H1 (cell line): Measurements from ENCODE around the gene CSTF3. TPM values are rescaled to one million over a fixed set of nuclear protein-coding genes. Genes with fewer than 3 reads are reported as not detected.

ENCODE experiments used
- CTCF ChIA-PET: fragments of 300-600 bp; sonication (Branson Sonifier 250); formaldehyde crosslinking; loops from one replicate; lab custom pipeline; 2021; ENCODE audit not compliant: partially characterized antibody; lab: Charles Lee
- POLR2A ChIA-PET: fragments of 300-600 bp; sonication (Branson Sonifier 250); formaldehyde crosslinking; loops from one replicate; lab custom pipeline; 2021; ENCODE audit warnings: inconsistent platforms; ENCODE audit not compliant: partially characterized antibody; lab: Charles Lee
- DNase-seq, 2 experiments: peaks; one replicate each; pipeline versions ENCODE4 v3.0.0 to v3.0.0-alpha.2; 2010 to 2022; ENCODE audit warnings: low spot score in 2 of 2, low read depth in 1 of 2, mixed read lengths in 1 of 2
- FAIRE-seq: peaks from 2 replicates; lab custom pipeline; 2011; peaks lifted over from hg19 to GRCh38; lab: Jason Lieb, UNC
- H2AFZ ChIP-seq: 2 replicates; pipeline ENCODE4 v1.8.1; 2012; ENCODE audit warnings: low read length, inconsistent platforms
- H2AK5ac ChIP-seq: 2 replicates; pipeline ENCODE4 v1.6.1; 2013; ENCODE audit warnings: low read depth, low read length
- H2BK120ac ChIP-seq: replicated peaks from 2 replicates; pipeline ENCODE3; 2013; ENCODE audit warnings: low read depth, low read length, inconsistent platforms
- H2BK12ac ChIP-seq: 2 replicates; pipeline ENCODE4 v1.6.1; 2013; ENCODE audit warnings: low read depth, low read length
- H2BK15ac ChIP-seq: 2 replicates; pipeline ENCODE4 v1.6.1; 2013; ENCODE audit warnings: low read length
- H2BK20ac ChIP-seq: 2 replicates; pipeline ENCODE4 v1.6.1; 2013; ENCODE audit warnings: low read length
- H2BK5ac ChIP-seq: 2 replicates; pipeline ENCODE4 v1.6.1; 2013; ENCODE audit warnings: low read depth, low read length
- H3K14ac ChIP-seq: 2 replicates; pipeline ENCODE4 v1.6.1; 2013; ENCODE audit warnings: inconsistent platforms; ENCODE audit not compliant: insufficient read length
- H3K18ac ChIP-seq: 2 replicates; pipeline ENCODE4 v1.6.1; 2013; ENCODE audit warnings: low read length; ENCODE audit errors: extremely low read depth
- H3K23ac ChIP-seq: 2 replicates; pipeline ENCODE4 v1.6.1; 2013; ENCODE audit warnings: inconsistent platforms; ENCODE audit not compliant: insufficient read length
- H3K23me2 ChIP-seq: 2 replicates; pipeline ENCODE4 v1.6.1; 2013; ENCODE audit warnings: low read depth, low read length
- H3K27ac ChIP-seq: 2 replicates; pipeline ENCODE4 v1.6.1; 2011; ENCODE audit warnings: low read depth, low read length, inconsistent platforms
- H3K27me3 ChIP-seq, 4 experiments: replicated peaks in 1 of 4; 1 replicate in 1 of 4; 2 replicates in 3 of 4; pipeline versions ENCODE4 v1.6.1 to v1.8.1; 2011 to 2013; ENCODE audit warnings: low read length in 3 of 4, mild to moderate bottlenecking in 3 of 4, inconsistent platforms in 2 of 4, mixed read lengths in 2 of 4, moderate library complexity in 1 of 4; ENCODE audit not compliant: control insufficient read depth in 3 of 4, insufficient read depth in 3 of 4; ENCODE audit errors: extremely low read depth in 1 of 4
- H3K36me3 ChIP-seq, 4 experiments: 2 replicates each; pipeline versions ENCODE4 v1.6.1 to v1.8.1; 2011 to 2013; ENCODE audit warnings: mild to moderate bottlenecking in 4 of 4, low read length in 3 of 4, moderate library complexity in 2 of 4, control low read depth in 1 of 4, inconsistent platforms in 1 of 4; ENCODE audit not compliant: insufficient read depth in 4 of 4, control insufficient read depth in 2 of 4
- H3K4ac ChIP-seq: replicated peaks from 2 replicates; pipeline ENCODE3; 2013; ENCODE audit warnings: low read length, low read depth, mixed read lengths, inconsistent platforms; ENCODE audit not compliant: insufficient read length
- H3K4me1 ChIP-seq, 4 experiments: replicated peaks in 1 of 4; 1 replicate in 1 of 4; 2 replicates in 3 of 4; pipeline versions ENCODE4 v1.6.1 to v1.8.1; 2011 to 2013; ENCODE audit warnings: low read length in 3 of 4, inconsistent platforms in 2 of 4, mixed read lengths in 1 of 4; ENCODE audit not compliant: insufficient read depth in 4 of 4, control insufficient read depth in 3 of 4
- H3K4me2 ChIP-seq, 2 experiments: 2 replicates each; pipeline versions ENCODE4 v1.6.1 to v1.8.1; 2011 to 2013; ENCODE audit warnings: low read depth in 2 of 2, low read length in 2 of 2, control low read depth in 1 of 2, inconsistent platforms in 1 of 2, mild to moderate bottlenecking in 1 of 2; ENCODE audit not compliant: insufficient read depth in 1 of 2
- H3K4me3 ChIP-seq, 4 experiments: fragments of 200-600, 300-600 bp in 1 of 4; sonication (generic), shearing (Covaris generic), sonication (Bioruptor Twin) in 1 of 4; 2 replicates each; pipeline versions ENCODE4 v1.5.1 to v1.8.1; 2011 to 2016; ENCODE audit warnings: low read length in 4 of 4, low read depth in 3 of 4, control low read depth in 2 of 4, inconsistent platforms in 2 of 4, mild to moderate bottlenecking in 2 of 4, mixed read lengths in 1 of 4, moderate library complexity in 1 of 4; ENCODE audit not compliant: insufficient read depth in 2 of 4; ENCODE audit errors: extremely low read depth in 1 of 4
- H3K56ac ChIP-seq: replicated peaks from 2 replicates; pipeline ENCODE3; 2013; ENCODE audit warnings: low read depth, mild to moderate bottlenecking, mixed read lengths, low read length, inconsistent platforms; ENCODE audit not compliant: insufficient read length
- H3K79me1 ChIP-seq: 2 replicates; pipeline ENCODE4 v1.6.1; 2013; ENCODE audit warnings: low read depth, low read length, control low read depth
- H3K79me2 ChIP-seq, 2 experiments: 2 replicates each; pipeline versions ENCODE4 v1.6.1 to v1.8.1; 2012 to 2013; ENCODE audit warnings: low read length in 2 of 2, mild to moderate bottlenecking in 2 of 2, inconsistent platforms in 1 of 2; ENCODE audit not compliant: insufficient read depth in 2 of 2, control insufficient read depth in 1 of 2
- H3K9ac ChIP-seq, 4 experiments: replicated peaks in 1 of 4; 1 replicate in 1 of 4; 2 replicates in 3 of 4; pipeline versions ENCODE4 v1.6.1 to v1.8.1; 2011 to 2013; ENCODE audit warnings: low read depth in 3 of 4, low read length in 3 of 4, control low read depth in 2 of 4, mild to moderate bottlenecking in 2 of 4, moderate library complexity in 2 of 4, inconsistent platforms in 1 of 4; ENCODE audit errors: extremely low read depth in 1 of 4
- H3K9me3 ChIP-seq, 2 experiments: 2 replicates each; pipeline versions ENCODE4 v1.6.1 to v1.8.1; 2012 to 2013; ENCODE audit warnings: mild to moderate bottlenecking in 2 of 2, moderate library complexity in 2 of 2, control low read depth in 1 of 2, inconsistent platforms in 1 of 2, low read depth in 1 of 2, low read length in 1 of 2, mixed read lengths in 1 of 2; ENCODE audit not compliant: insufficient read depth in 2 of 2
- H4K20me1 ChIP-seq, 2 experiments: replicated peaks in 1 of 2; 2 replicates each; pipeline versions ENCODE3 to v1.8.1; 2011 to 2013; ENCODE audit warnings: inconsistent platforms in 2 of 2, low read length in 2 of 2, mild to moderate bottlenecking in 1 of 2; ENCODE audit not compliant: insufficient read depth in 2 of 2, control insufficient read depth in 1 of 2
- H4K5ac ChIP-seq: 2 replicates; pipeline ENCODE4 v1.6.1; 2013; ENCODE audit warnings: low read length, low read depth, mixed read lengths, inconsistent platforms; ENCODE audit not compliant: insufficient read length
- H4K8ac ChIP-seq: 2 replicates; pipeline ENCODE4 v1.8.0; 2013; ENCODE audit warnings: mild to moderate bottlenecking, moderate library complexity, low read length, inconsistent platforms; ENCODE audit not compliant: insufficient read depth; ENCODE audit errors: extremely low read depth
- H4K91ac ChIP-seq: replicated peaks from 2 replicates; pipeline ENCODE3; 2013; ENCODE audit warnings: low read length, mixed read lengths, inconsistent platforms; ENCODE audit not compliant: insufficient read length
- ATF2 ChIP-seq: IDR thresholded peaks from 2 replicates; pipeline ENCODE4 v1.6.1; 2012; ENCODE audit warnings: low read length, inconsistent platforms
- CBX5 ChIP-seq: fragments of 300-800, 300-1000 bp; sonication (generic); IDR thresholded peaks from 2 replicates; pipeline ENCODE4 v1.7.1; 2016; ENCODE audit warnings: antibody characterized with exemption, low read length, low read depth
- JUND ChIP-seq: IDR thresholded peaks from 2 replicates; pipeline ENCODE4 v1.6.1; 2011; ENCODE audit warnings: mild to moderate bottlenecking, improper control_type of control experiment, low read length
- NANOG ChIP-seq: IDR thresholded peaks from 2 replicates; pipeline ENCODE4 v1.6.1; 2011; ENCODE audit warnings: low read length, low read depth, mild to moderate bottlenecking, inconsistent platforms; ENCODE audit not compliant: insufficient read depth, poor library complexity, severe bottlenecking
- NRF1 ChIP-seq: IDR thresholded peaks from 2 replicates; pipeline ENCODE4 v1.6.1; 2011; ENCODE audit warnings: mild to moderate bottlenecking, low read depth, low read length, improper control_type of control experiment
- SIN3A ChIP-seq, 2 experiments: IDR thresholded peaks in 1 of 2; conservative IDR thresholded peaks in 1 of 2; 2 replicates each; pipeline ENCODE4 v1.6.1; 2011 to 2012; ENCODE audit warnings: low read length in 2 of 2, improper control_type of control experiment in 1 of 2, low read depth in 1 of 2, mild to moderate bottlenecking in 1 of 2
- SIX5 ChIP-seq: IDR thresholded peaks from 2 replicates; pipeline ENCODE4 v1.6.1; 2011; ENCODE audit warnings: mild to moderate bottlenecking, low read depth, low read length
- TAF7 ChIP-seq: optimal IDR thresholded peaks from 2 replicates; pipeline ENCODE3; 2011; ENCODE audit warnings: low read depth, mild to moderate bottlenecking, inconsistent platforms, low read length, moderate library complexity, borderline replicate concordance
- YY1 ChIP-seq: IDR thresholded peaks from 2 replicates; pipeline ENCODE4 v1.6.1; 2011; ENCODE audit warnings: low read depth, mild to moderate bottlenecking, low read length
- WGBS, 2 experiments: shearing (Covaris generic) in 1 of 2; methylation state at CpG; one replicate each; pipeline versions ENCODE4 v1.1.6 to v1.1.7; 2013 to 2015; ENCODE audit warnings: low lambda C conversion rate in 2 of 2, mixed read lengths in 2 of 2, inconsistent platforms in 1 of 2, low coverage in 1 of 2, missing lambda C conversion rate in 1 of 2; ENCODE audit not compliant: insufficient replicate concordance in 2 of 2, insufficient coverage in 1 of 2, insufficient read length in 1 of 2; ENCODE audit errors: extremely low coverage in 1 of 2, missing lambda C conversion rate in 1 of 2; 5-methylcytosine and 5-hydroxymethylcytosine counted together
- polyA plus RNA-seq, 7 experiments: library from polyadenylated mRNA; depleted of rRNA in 3 of 7; stranded (reverse) in 5 of 7; unstranded in 2 of 7; fragments of >200 nt in 5 of 7; fragments of 200-250 nt in 2 of 7; gene quantifications; 1 replicate in 5 of 7; 2 replicates in 1 of 7; 4 replicates in 1 of 7; pipeline versions ENCODE4 v1.2.1 to v1.2.3, GENCODE V29; 2011 to 2013; ENCODE audit warnings: missing spikeins in 2 of 7, mixed read lengths in 2 of 7
- total RNA-seq: library from RNA; stranded (reverse); fragmentation: NEBNext Ultra II Directional; extraction: Animal tissue kit (Norgen Biotek cat#: 25700); gene quantifications from 2 replicates; pipeline ENCODE4 v1.2.1, GENCODE V29; 2021

The CSTF3 gene
- total and polyA plus RNA-seq, 2 of the 8 experiments (the other 6 are each of a cell fraction or from before 2014, with no cell fraction given) = 22.3 to 54.7 TPM

GRCh38 chr11:33086017-33086416 is 75.3 kb downstream of the CSTF3 start:
- H3K4me2 ChIP-seq = no peak overlapping the region
- WGBS, 2 experiments = 75% methylated on average over 1 of the region's 1 CpG; no CpG with 5 or more reads in 1 of the 2 experiments
- peaks cover 5 to 23% (median 15%) of the 10 kb centered on the region in 4 experiments; a peak in 5 of 8 replicates for H3K36me3 ChIP-seq
- H3K14ac ChIP-seq = no peak overlapping the region
- H3K27ac ChIP-seq = no peak overlapping the region
- H3K4me1 ChIP-seq = no peaks in the 10 kb centered on the region
- no peak overlapping the region for H2AK5ac ChIP-seq
- H2AFZ ChIP-seq = no peak overlapping the region
- DNase-seq = no peak
- no peak overlapping the region for H3K23ac ChIP-seq
- H2BK12ac ChIP-seq = no peak overlapping the region
- H4K20me1 ChIP-seq = no peaks in the 10 kb centered on the region
- no peak overlapping the region for H2BK120ac ChIP-seq
- H4K8ac ChIP-seq = no peak overlapping the region
- H3K18ac ChIP-seq = no peak overlapping the region
- CTCF ChIA-PET = interaction anchor here (1.2 kb wide), 1 partner anchor 126 kb away, joined by 4 read pairs; no protein-coding TSS in a partner anchor
- H3K9ac ChIP-seq = no peak overlapping the region
- no peak overlapping the region for H4K91ac ChIP-seq
- H3K4me3 ChIP-seq = no peak overlapping the region
- no peak overlapping the region for H3K4ac ChIP-seq
- H4K5ac ChIP-seq = no peak overlapping the region
- POLR2A ChIA-PET = no interaction called here
- H2BK15ac ChIP-seq = no peak overlapping the region
- no peaks in the 10 kb centered on the region for H3K79me1 ChIP-seq
- no peak overlapping the region for H3K56ac ChIP-seq
- no peaks in the 10 kb centered on the region for H3K23me2 ChIP-seq
- H3K9me3 ChIP-seq = no peaks in the 10 kb centered on the region
- no peaks in the 10 kb centered on the region for H3K27me3 ChIP-seq
- H2BK5ac ChIP-seq = no peak overlapping the region
- no peak overlapping the region for H2BK20ac ChIP-seq
- peak; percentile 63 for FAIRE-seq
- H3K79me2 ChIP-seq = no peaks in the 10 kb centered on the region
- no peak for TF ChIP-seq JUND
- no peak for TF ChIP-seq CBX5
- TF ChIP-seq ATF2 = no peak
- no peak for TF ChIP-seq YY1
- TF ChIP-seq NRF1 = no peak
- TF ChIP-seq SIN3A (conservative IDR thresholded peaks at IDR 0.05 in 1 of 2, IDR thresholded peaks at IDR 0.05 in 1 of 2; ENCODE audit: low read depth in 1 of 2, low read length in 2 of 2) = no peak
- no peak for TF ChIP-seq SIX5
- TF ChIP-seq NANOG = no peak
- no peak for TF ChIP-seq TAF7
